ENCODE data around the gene KCNT2. TPM values are rescaled to one million over a fixed set of nuclear protein-coding genes. Genes with fewer than 3 reads are reported as not detected.

KCNT2 gene
- total RNA-seq, 1 experiment from 2014 or later: 9.1 TPM

DNA sequence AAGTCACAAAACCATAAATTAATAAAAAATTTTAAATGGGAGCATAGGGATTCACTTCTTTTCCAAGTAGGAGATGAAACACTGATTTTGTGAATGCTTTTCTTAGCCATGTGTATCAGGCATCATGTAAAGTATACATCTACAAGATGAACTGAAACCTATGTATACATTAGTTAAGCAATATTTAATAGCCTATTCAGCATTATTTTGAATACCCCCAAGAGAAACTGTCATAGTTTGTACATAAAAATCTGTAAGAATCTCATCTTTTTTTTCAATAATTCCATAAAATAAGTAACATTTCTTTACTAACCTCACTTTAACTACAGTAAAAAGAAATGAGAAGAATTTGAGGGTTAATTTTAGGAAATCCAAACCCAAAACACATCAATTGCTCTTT lies 348.0 kb downstream of the KCNT2 start:
- H2BK5ac ChIP-seq (ENCODE audit: insufficient read length, low read length): no peak overlapping the region
- H4K5ac ChIP-seq (ENCODE audit: insufficient read length, low read depth, low read length): no peak overlapping the region
- H3K79me2 ChIP-seq (ENCODE audit: insufficient read depth, low read length): no peaks in the 10 kb centered on the region
- no peaks in the 10 kb centered on the region for H3K27me3 ChIP-seq (ENCODE audit: insufficient read depth, low read length)
- no peak overlapping the region for H3K23ac ChIP-seq (ENCODE audit: insufficient read length, low read depth, low read length)
- no peaks in the 10 kb centered on the region for H4K20me1 ChIP-seq (ENCODE audit: control insufficient read depth, insufficient read depth, insufficient read length)
- H3K27ac ChIP-seq (ENCODE audit: insufficient read length, low read depth, low read length): no peak overlapping the region
- H3K79me1 ChIP-seq (ENCODE audit: insufficient read depth, low read depth, low read length, poor library complexity, severe bottlenecking): no peaks in the 10 kb centered on the region
- H3K23me2 ChIP-seq (ENCODE audit: insufficient read length, low read depth, low read length, poor library complexity, severe bottlenecking): no peaks in the 10 kb centered on the region
- H2BK20ac ChIP-seq (ENCODE audit: low read depth, low read length, poor library complexity, severe bottlenecking): no peak overlapping the region
- no peak overlapping the region for H2BK120ac ChIP-seq (ENCODE audit: low read depth, low read length, poor library complexity, severe bottlenecking)
- H4K8ac ChIP-seq (replicated peaks; ENCODE audit: insufficient read length, low read depth, low read length): no peak overlapping the region
- no peak overlapping the region for H3K27ac Mint-ChIP-seq
- no peak overlapping the region for H3K14ac ChIP-seq (ENCODE audit: insufficient read depth, low read length)
- H3K4me3 Mint-ChIP-seq: no peak overlapping the region
- H4K91ac ChIP-seq (ENCODE audit: insufficient read length, low read depth, low read length): no peak overlapping the region
- H3K18ac ChIP-seq (ENCODE audit: insufficient read length, low read depth, low read length): no peak overlapping the region
- H3K4me2 ChIP-seq (ENCODE audit: insufficient read depth, insufficient read length, low read length): no peak overlapping the region
- peaks cover 7 to 8% of the 10 kb centered on the region in 2 experiments for H3K4me1 Mint-ChIP-seq
- no peak overlapping the region for H2AK5ac ChIP-seq (ENCODE audit: insufficient read length, low read length)
- no peaks in the 10 kb centered on the region; a peak in 1 of 7 replicates for H3K36me3 Mint-ChIP-seq (ENCODE audit: insufficient read depth in 1 of 3, low read depth in 3 of 3)
- no peaks in the 10 kb centered on the region for H3K9me3 ChIP-seq (ENCODE audit: control insufficient read depth, low read depth, low read length)
- no peak overlapping the region for H3K9ac ChIP-seq (ENCODE audit: extremely low read depth, insufficient read length, low read length)
- no peak overlapping the region for H3K4ac ChIP-seq (ENCODE audit: low read depth, low read length)
- H2BK15ac ChIP-seq (ENCODE audit: low read depth, low read length): no peak overlapping the region
- TF ChIP-seq CTCF (conservative IDR thresholded peaks at IDR 0.05): no peak
- no peak overlapping the region for H2AFZ ChIP-seq (ENCODE audit: low read length)
- no peaks in the 10 kb centered on the region for H3K9me3 Mint-ChIP-seq
- H3T11ph ChIP-seq (ENCODE audit: low read length): no peak overlapping the region
- no peak overlapping the region for H3K56ac ChIP-seq (ENCODE audit: insufficient read length, low read depth, low read length)
- no peak for DNase-seq
- no peaks in the 10 kb centered on the region for H3K27me3 Mint-ChIP-seq (ENCODE audit: low read depth)
- H2BK12ac ChIP-seq (ENCODE audit: insufficient read length, low read depth, low read length): no peak overlapping the region
- H3K4me1 ChIP-seq (ENCODE audit: insufficient read depth, low read length): peaks cover 5% of the 10 kb centered on the region

All from H9 (cell line).